ENCODE data around the gene GABRG3.
"Not testable (repeated sequence)": the region's sequence is repeated elsewhere in the genome, so short reads cannot be mapped to it uniquely, and the experiment has no call there.

GABRG3 gene

DNA sequence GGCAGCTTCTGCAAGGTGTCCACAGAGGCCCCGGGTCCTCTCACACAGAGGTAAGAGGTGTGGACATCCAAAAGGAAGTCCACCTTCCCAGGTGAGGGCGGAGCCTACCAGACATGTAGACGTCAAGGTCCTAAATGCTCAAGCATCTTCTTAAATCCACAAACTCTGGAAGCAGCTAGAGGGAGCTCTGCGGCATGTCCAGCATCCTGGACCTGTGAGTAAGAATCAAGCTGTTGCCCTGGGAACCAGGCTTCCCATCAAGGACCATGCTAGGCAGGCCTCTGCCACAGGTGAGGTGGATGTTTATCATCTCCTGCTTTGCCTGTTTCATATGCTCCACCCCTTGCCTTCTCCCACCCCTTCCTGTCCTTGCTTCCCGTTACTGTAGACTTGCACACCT is 368.2 kb downstream of the GABRG3 start:
- DNase-seq (no peak), ATAC-seq (no peak)

- ATAC-seq (no peak), DNase-seq (no peak)
These were observed 370.9 kb downstream of the GABRG3 start for GRCh38 chr15:27341780-27342343.

DNA sequence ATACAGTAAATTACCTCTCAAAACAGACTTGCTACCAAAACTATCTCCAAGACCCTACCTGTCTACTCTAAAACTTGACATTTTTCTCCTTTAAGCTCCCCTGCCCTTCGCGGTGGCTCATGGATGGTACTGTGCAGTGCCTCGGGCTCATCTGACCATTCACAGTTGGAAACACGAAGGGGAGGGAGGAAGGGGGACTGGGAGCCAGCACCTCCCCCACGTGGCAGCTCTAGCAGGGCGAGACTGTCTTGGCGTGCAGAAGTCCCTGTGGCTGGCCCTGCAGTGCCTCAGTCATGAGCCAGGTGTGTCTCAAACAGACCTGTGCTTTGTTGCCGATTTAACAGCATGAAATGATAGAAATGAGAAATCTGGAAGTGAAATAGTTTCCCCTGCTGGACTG is 372.0 kb downstream of the GABRG3 start:
- ATAC-seq (no peak), DNase-seq (no peak)

DNA sequence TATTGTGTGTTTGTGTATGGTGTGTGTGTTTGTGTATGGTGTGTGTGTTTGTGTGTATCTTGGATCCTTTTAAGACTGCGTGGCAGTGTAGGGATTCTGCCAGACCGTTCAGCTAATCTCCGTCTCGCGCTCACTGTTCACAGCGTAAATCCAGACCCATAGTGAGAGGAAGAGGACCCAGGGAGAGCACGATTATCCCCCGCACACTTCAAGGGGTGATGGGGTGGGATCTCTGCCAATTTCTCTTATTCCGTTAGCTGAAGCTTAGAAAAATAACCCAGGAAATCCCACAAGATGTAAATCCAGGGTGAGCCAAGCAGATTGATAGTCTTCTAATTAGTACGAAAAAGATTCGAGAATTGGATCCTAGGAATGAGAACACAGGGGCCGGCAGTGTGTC is 381.2 kb downstream of the GABRG3 start:
- DNase-seq (no peak), ATAC-seq (no peak)

DNA sequence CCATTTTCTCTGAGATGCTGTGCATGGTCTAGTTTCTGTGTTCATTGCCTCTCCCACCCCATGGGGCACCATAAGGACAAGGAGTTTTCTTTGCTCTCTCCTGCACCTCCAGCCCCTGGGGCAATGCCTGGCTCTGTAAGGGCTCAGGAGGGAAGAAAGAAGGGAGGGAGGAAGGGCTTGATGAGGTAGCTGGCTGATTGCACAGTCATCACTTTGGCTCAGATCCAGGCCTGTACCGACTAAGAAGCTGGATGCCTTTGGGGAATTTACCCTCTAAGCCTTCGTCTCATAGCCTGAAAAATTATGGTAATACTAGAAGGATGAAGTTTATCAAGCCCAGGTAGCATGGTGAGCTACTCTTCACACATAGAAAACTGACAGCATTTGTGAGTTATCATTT is 382.9 kb downstream of the GABRG3 start:
- ATAC-seq = no peak
- no peak for DNase-seq

DNA sequence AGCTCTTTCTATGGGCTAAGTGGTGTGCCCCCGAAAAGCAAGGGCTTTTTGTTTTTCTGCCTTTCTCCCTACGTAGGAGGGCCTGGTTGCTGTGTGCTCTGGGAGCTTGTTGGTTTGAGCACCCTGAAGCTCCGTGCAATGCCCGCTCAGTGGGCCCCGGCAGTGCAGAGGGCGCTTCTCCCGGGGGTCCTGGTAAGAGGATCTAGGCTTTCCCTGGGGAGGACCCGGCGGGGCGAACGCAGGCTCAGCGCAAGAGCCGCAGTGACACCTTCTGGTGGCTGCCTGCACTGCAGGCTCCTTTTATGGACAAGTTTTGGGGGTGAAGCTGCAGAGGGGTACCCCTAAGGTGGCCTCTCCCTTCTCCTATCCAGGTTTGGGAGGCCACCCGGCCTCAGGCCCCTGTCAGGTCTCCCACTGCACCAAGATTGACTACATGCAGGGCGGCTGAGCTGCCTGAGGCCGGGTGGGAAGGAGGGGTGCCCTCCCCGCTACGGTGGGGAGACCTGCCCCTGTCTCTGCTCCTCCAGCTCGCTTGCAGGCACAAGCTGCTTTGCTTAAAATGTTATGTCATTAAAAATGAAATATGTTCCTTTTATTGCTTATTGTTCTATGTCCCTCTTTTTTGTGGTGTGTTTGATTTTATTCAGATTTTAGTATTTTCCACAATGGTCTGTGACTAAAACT is 387.9 kb downstream of the GABRG3 start:
- DNase-seq (peak; percentile 17), ATAC-seq (no peak)

DNA sequence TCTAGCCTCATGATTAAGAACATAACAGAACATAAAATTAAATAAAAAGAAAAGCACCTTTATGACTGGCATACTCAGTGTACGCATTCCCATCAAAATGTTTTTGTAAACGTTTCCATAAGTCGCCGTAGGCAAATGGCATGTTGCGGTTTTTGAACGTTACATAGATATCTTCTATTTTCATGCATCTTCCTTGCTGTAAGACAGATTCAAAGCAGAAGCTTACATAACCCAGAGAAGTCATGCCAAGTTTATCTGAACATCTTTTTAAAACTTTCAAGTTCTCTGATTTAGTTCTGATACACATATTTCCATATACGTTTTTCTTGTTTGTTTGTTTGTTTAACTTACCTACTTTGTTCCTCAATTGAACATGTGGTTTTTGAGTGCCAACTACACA is 388.6 kb downstream of the GABRG3 start:
- no peak for ATAC-seq
- DNase-seq = no peak

GRCh38 chr15:27360316-27360715 is 389.3 kb downstream of the GABRG3 start:
- no peak for DNase-seq
- no peak for ATAC-seq

GRCh38 chr15:27361438-27361837 is 390.5 kb downstream of the GABRG3 start:
- ATAC-seq (no peak), DNase-seq (no peak)

DNA sequence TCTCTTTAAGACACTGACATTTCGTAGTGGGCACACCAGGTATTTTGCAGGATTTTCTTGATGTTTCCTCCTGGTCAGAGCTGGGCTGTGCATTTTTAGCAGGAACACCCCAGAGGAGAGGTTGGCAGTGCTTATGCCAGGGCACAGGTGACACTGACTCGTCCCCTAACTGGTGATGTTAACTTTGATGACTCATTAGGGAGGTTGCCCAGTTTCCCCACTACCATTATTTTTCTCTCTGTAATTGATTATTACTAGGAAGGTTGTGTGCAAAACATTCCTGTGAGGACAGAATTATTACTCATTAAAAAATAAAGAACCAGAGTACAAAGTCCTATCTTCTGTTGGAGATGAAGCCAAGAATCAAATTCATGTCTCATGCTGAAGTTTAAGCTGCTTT is 394.5 kb downstream of the GABRG3 start:
- DNase-seq (no peak), ATAC-seq (no peak)

GRCh38 chr15:27377391-27377790 is 406.4 kb downstream of the GABRG3 start:
- ATAC-seq, DNase-seq: not testable (repeated sequence)

GRCh38 chr15:27382361-27383025 is 411.5 kb downstream of the GABRG3 start:
- DNase-seq (no peak), ATAC-seq (no peak)

DNA sequence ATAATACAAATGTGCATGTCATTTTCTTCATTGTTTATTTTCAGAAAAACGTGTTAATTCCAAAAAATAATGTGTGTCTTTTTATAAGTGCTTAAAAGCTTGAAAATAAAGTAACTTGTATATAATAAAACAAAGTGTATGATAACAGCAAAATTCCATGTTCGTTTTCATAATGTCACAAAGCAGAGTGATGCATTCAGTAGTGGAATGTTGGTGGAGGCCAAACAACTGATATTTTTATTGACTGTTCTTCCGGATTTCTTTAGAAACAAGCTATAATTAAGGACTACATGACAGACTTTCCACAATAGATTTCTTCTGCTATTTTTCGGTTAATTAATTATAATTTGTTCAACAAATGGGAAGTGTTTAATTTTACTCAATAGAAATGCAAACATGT is 412.7 kb downstream of the GABRG3 start:
- ATAC-seq (no peak), DNase-seq (no peak)

- ATAC-seq (no peak), DNase-seq (no peak)
These were observed 421.2 kb downstream of the GABRG3 start for GRCh38 chr15:27392163-27392562.

- no peak for DNase-seq
- no peak for ATAC-seq
These were observed 425.5 kb downstream of the GABRG3 start for GRCh38 chr15:27396521-27396920.

GRCh38 chr15:27396996-27397395 is 426.0 kb downstream of the GABRG3 start:
- no peak for DNase-seq

DNA sequence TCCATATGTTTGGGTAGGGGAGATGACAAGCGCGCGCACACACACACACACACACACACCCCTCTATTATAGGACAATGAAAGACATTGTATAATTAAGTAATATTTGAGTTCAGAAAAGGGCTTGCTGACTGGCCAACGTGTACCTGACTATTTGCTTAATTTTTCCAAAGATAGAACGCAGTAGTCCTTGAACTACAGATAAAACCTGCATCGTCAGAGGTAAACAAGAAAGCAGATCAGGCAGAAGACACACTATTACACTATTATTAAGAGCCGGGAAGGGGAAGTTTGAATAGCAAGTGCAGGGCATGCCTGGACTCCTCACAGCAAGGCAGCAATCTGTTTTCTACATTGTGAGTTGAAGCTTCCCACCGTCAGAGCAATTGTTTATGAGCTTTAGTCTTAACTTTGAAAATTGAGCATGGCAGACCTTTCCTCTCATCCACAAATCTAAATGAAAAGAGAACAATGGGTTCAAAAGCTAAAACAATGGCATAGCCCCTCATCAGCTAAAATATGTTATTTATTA is 427.7 kb downstream of the GABRG3 start:
- ATAC-seq (no peak), DNase-seq (no peak)

More at GRCh38 chr15:27396996-27397395, 426.0 kb downstream of the GABRG3 start:
- no peak for ATAC-seq

GRCh38 chr15:27399241-27399640 is 428.3 kb downstream of the GABRG3 start:
- DNase-seq = no peak

DNA sequence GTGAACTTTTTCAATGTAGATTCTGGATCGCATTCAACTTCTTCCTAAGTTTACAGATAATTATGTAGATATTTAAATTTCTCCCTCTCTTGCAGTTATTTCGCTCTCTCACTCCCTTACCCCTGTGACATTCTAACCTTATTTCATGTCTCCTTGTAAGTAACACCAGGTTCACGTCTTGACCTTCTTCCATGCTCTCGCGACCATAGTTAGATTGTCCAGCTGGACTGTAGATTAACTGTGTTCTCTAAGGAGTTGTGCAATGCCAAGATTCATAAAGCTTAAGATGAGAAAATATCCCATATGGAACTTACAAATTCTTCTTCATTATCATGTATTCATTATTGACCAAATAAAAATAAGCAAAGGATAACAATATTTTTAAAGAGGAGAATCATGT is 430.5 kb downstream of the GABRG3 start:
- DNase-seq = no peak
- no peak for ATAC-seq

More at GRCh38 chr15:27399241-27399640, 428.3 kb downstream of the GABRG3 start:
- no peak for ATAC-seq

DNA sequence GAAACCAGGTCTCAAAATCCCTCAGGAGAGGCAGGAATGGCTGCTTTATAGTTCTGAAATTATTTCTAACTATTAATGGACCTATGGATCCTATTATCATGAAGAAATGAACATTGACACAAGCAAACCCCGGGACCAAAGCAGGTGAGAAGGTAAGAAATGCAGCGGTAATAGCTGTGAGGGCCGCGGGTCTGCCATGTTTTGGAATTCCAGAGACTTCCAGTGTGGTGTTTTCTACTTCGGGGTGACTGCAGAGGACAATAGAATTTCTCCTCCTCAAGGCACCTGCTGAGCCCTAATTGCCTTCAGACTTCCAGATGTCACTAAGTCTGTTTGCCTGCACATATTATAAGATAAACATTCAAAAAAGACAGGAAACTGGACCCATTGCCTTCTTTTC is 437.4 kb downstream of the GABRG3 start:
- no peak for DNase-seq
- ATAC-seq = no peak

DNA sequence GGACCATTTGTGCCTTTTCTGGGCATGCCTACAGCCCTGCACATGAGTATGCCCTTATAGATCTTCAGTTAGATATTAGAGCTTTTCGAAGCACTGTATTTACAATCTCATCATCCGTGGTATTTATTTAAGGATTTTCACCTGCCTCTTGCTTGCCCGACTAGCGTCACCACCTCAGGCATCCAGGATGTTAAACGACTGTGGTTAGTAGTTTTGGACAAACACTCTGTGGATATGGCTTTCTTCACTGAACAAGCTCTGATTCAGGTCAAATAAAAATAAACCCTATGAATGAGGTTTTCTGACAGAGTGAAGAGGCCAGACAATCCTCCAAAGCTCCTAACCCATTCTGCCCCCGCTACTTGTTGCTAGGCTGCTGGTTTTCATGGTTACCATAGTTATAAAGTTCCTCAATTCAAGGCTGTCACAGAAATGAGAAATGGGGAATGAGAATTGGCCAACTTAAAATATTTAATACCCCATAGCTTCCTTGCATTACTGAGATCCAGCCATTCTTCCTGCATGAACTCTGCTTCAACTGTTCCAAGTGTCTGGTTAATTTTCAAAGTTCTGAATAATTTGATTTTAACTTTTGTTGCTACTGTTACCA is 440.1 kb downstream of the GABRG3 start:
- no peak for DNase-seq
- no peak for ATAC-seq

GRCh38 chr15:27412415-27412814 is 441.4 kb downstream of the GABRG3 start:
- no peak for ATAC-seq

More at GRCh38 chr15:27412415-27412814, 441.4 kb downstream of the GABRG3 start:
- DNase-seq = no peak
